ENCODE results near the gene HOXB2.

Gene HOXB2

GRCh38 chr17:48574505-48575065 lies 29.7 kb upstream of the HOXB2 start:
- Histone ChIP-seq H3K27me3 (ENCODE audit: control insufficient read depth, insufficient read depth, low read length) (no peaks in the 10 kb centered on the region), H3K4me3 (ENCODE audit: low read depth, low read length) (no peak overlapping the region), H2AFZ (no peak overlapping the region), H3K36me3 (ENCODE audit: control insufficient read depth, insufficient read depth, low read length) (no peaks in the 10 kb centered on the region), H3K9ac (no peak overlapping the region), H3K4me1 (no peaks in the 10 kb centered on the region), H3K9me3 (ENCODE audit: control insufficient read depth, low read length) (no peaks in the 10 kb centered on the region), H3K4me2 (ENCODE audit: low read length) (no peak overlapping the region), H3K79me2 (no peaks in the 10 kb centered on the region), H3K27ac (no peak overlapping the region)
- no peak for TF ChIP-seq CTCF (IDR thresholded peaks at IDR 0.05)

GRCh38 chr17:48571826-48572417 lies 27.0 kb upstream of the HOXB2 start:
- Histone ChIP-seq H3K4me2 (ENCODE audit: low read length) (no peak overlapping the region), H3K27me3 (ENCODE audit: control insufficient read depth, insufficient read depth, low read length) (no peaks in the 10 kb centered on the region), H3K4me3 (ENCODE audit: low read depth, low read length) (no peak overlapping the region), H3K79me2 (no peaks in the 10 kb centered on the region), H2AFZ (no peak overlapping the region), H3K9me3 (ENCODE audit: control insufficient read depth, low read length) (no peaks in the 10 kb centered on the region), H3K27ac (no peak overlapping the region), H3K4me1 (no peaks in the 10 kb centered on the region), H3K9ac (no peak overlapping the region), H3K36me3 (ENCODE audit: control insufficient read depth, insufficient read depth, low read length) (no peaks in the 10 kb centered on the region)
- no peak for TF ChIP-seq CTCF (IDR thresholded peaks at IDR 0.05)

GRCh38 chr17:48571024-48571818 lies 26.3 kb upstream of the HOXB2 start:
- no peak overlapping the region for H3K4me3 ChIP-seq (ENCODE audit: low read depth, low read length)
- no peak for TF ChIP-seq CTCF (IDR thresholded peaks at IDR 0.05)
- H3K27ac ChIP-seq, result no peak overlapping the region
- H3K9ac ChIP-seq, result no peak overlapping the region
- H2AFZ ChIP-seq, result no peak overlapping the region
- no peaks in the 10 kb centered on the region for H3K36me3 ChIP-seq (ENCODE audit: control insufficient read depth, insufficient read depth, low read length)
- no peaks in the 10 kb centered on the region for H3K9me3 ChIP-seq (ENCODE audit: control insufficient read depth, low read length)
- H3K4me1 ChIP-seq, result no peaks in the 10 kb centered on the region
- H3K4me2 ChIP-seq (ENCODE audit: low read length), result no peak overlapping the region
- H3K79me2 ChIP-seq, result no peaks in the 10 kb centered on the region
- no peaks in the 10 kb centered on the region for H3K27me3 ChIP-seq (ENCODE audit: control insufficient read depth, insufficient read depth, low read length)

- Histone ChIP-seq H2AFZ (no peak overlapping the region), H3K36me3 (ENCODE audit: control insufficient read depth, insufficient read depth, low read length) (no peaks in the 10 kb centered on the region), H3K4me1 (no peaks in the 10 kb centered on the region), H3K27ac (no peak overlapping the region), H3K9ac (no peak overlapping the region), H3K79me2 (no peaks in the 10 kb centered on the region), H3K27me3 (ENCODE audit: control insufficient read depth, insufficient read depth, low read length) (no peaks in the 10 kb centered on the region), H3K4me3 (ENCODE audit: low read depth, low read length) (no peak overlapping the region), H3K4me2 (ENCODE audit: low read length) (no peak overlapping the region), H3K9me3 (ENCODE audit: control insufficient read depth, low read length) (no peaks in the 10 kb centered on the region)
- TF ChIP-seq CTCF (IDR thresholded peaks at IDR 0.05), result no peak
Measured at GRCh38 chr17:48570325-48571023, 25.6 kb upstream of the HOXB2 start.

Measured in parathyroid adenoma (tissue), 2 donors.